GM12892 (cell line): Measurements from ENCODE around the gene CATSPER2.
"Not testable (repeated sequence)": the region's sequence is repeated elsewhere in the genome, so short reads cannot be mapped to it uniquely, and the experiment has no call there.

Source experiments
- POLR2A ChIP-seq: IDR thresholded peaks from 2 replicates; pipeline ENCODE4 v1.6.1; 2011; ENCODE audit warnings: low read depth, low read length, control low read depth
- POLR2AphosphoS5 ChIP-seq: IDR thresholded peaks from 2 replicates; pipeline ENCODE4 v1.6.1; 2011; ENCODE audit warnings: low read depth, low read length, control low read depth
- TAF1 ChIP-seq: IDR thresholded peaks from 2 replicates; pipeline ENCODE4 v1.6.1; 2011; ENCODE audit warnings: low read depth, mild to moderate bottlenecking, control low read depth, low read length, borderline replicate concordance

DNA sequence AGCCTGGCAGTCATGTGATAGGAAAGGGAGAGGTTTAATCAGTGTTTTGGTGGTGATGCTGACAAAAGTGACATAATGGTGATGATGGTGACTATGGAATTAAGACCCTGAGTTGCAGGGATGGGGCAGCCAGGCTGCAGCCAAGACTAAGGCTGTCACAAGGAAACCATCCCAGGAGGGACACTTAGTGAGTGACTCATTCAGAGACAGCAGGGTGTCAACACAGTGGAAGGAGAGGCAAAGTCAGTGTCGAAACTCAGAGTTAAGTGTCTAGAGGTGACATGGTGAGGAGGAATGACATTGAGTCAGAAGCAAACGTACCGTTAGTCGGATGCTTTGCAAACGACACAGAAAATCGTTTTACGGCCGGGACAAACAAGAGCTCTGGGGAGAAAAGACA is 14.7 kb upstream of the CATSPER2 start:
- not testable (repeated sequence) for TF ChIP-seq POLR2AphosphoS5, POLR2A, TAF1
